ENCODE data around the gene STYXL1. TPM values are rescaled to one million over a fixed set of nuclear protein-coding genes. Genes with fewer than 3 reads are reported as not detected.
A peak's percentile ranks its signal among the peaks of the same experiment; 100 is the strongest.

Gene STYXL1
- total RNA-seq, 1 donor from 2014 or later = 46.3 TPM

GRCh38 chr7:75962607-75963380 lies 85.0 kb downstream of the STYXL1 start:
- Mint-ChIP-seq H3K4me3 (ENCODE audit: unreplicated experiment) (no peak overlapping the region), H3K36me3 (ENCODE audit: low read depth, unreplicated experiment) (peaks cover 13% of the 10 kb centered on the region), H3K9me3 (ENCODE audit: unreplicated experiment) (no peaks in the 10 kb centered on the region), H3K4me1 (ENCODE audit: unreplicated experiment) (peaks cover 14% of the 10 kb centered on the region), H3K27me3 (ENCODE audit: unreplicated experiment) (peaks cover 6% of the 10 kb centered on the region), H3K27ac (ENCODE audit: unreplicated experiment) (peak overlapping the region; percentile 7)
- no peak for TF ChIP-seq CTCF (IDR thresholded peaks at IDR 0.05; ENCODE audit: unreplicated experiment)
- no peak for DNase-seq (ENCODE audit: low spot score)

GRCh38 chr7:75961218-75961617 lies 86.6 kb downstream of the STYXL1 start:
- Mint-ChIP-seq H3K36me3 (ENCODE audit: low read depth, unreplicated experiment) (peaks cover 13% of the 10 kb centered on the region), H3K27me3 (ENCODE audit: unreplicated experiment) (peaks cover 2% of the 10 kb centered on the region), H3K9me3 (ENCODE audit: unreplicated experiment) (no peaks in the 10 kb centered on the region), H3K4me1 (ENCODE audit: unreplicated experiment) (peaks cover 6% of the 10 kb centered on the region), H3K27ac (ENCODE audit: unreplicated experiment) (no peak overlapping the region), H3K4me3 (ENCODE audit: unreplicated experiment) (no peak overlapping the region)
- DNase-seq (ENCODE audit: low spot score) = no peak
- TF ChIP-seq CTCF (IDR thresholded peaks at IDR 0.05; ENCODE audit: unreplicated experiment) = no peak

GRCh38 chr7:75960372-75960771 lies 87.4 kb downstream of the STYXL1 start:
- H3K4me1 Mint-ChIP-seq (ENCODE audit: unreplicated experiment) = peaks cover 6% of the 10 kb centered on the region
- H3K9me3 Mint-ChIP-seq (ENCODE audit: unreplicated experiment) = no peaks in the 10 kb centered on the region
- H3K36me3 Mint-ChIP-seq (ENCODE audit: low read depth, unreplicated experiment) = peaks cover 9% of the 10 kb centered on the region

GRCh38 chr7:75958802-75959543 lies 88.8 kb downstream of the STYXL1 start:
- Mint-ChIP-seq H3K4me1 (ENCODE audit: unreplicated experiment) (peaks cover 6% of the 10 kb centered on the region), H3K27ac (ENCODE audit: unreplicated experiment) (no peak overlapping the region), H3K27me3 (ENCODE audit: unreplicated experiment) (peaks cover 2% of the 10 kb centered on the region), H3K4me3 (ENCODE audit: unreplicated experiment) (no peak overlapping the region), H3K9me3 (ENCODE audit: unreplicated experiment) (no peaks in the 10 kb centered on the region), H3K36me3 (ENCODE audit: low read depth, unreplicated experiment) (peaks cover 6% of the 10 kb centered on the region)
- no peak for DNase-seq (ENCODE audit: low spot score)
- TF ChIP-seq CTCF (IDR thresholded peaks at IDR 0.05; ENCODE audit: unreplicated experiment) = no peak

More at GRCh38 chr7:75960372-75960771, 87.4 kb downstream of the STYXL1 start:
- no peak overlapping the region for H3K27ac Mint-ChIP-seq (ENCODE audit: unreplicated experiment)
- no peak overlapping the region for H3K4me3 Mint-ChIP-seq (ENCODE audit: unreplicated experiment)
- no peak for DNase-seq (ENCODE audit: low spot score)
- TF ChIP-seq CTCF (IDR thresholded peaks at IDR 0.05; ENCODE audit: unreplicated experiment) = no peak
- peaks cover 2% of the 10 kb centered on the region for H3K27me3 Mint-ChIP-seq (ENCODE audit: unreplicated experiment)

All from endothelial cell (in vitro differentiated cells).